Lower leg skin (tissue), 3 donors: ENCODE measurements around the gene CYP19A1.

Source experiments
- POLR2A ChIP-seq, 2 donors: fragments of 450-650 bp; IDR thresholded peaks; one replicate each; pipeline ENCODE4 v1.6.1; 2016 to 2017; ENCODE audit warnings: antibody characterized with exemption in 2 of 2, mild to moderate bottlenecking in 1 of 2, moderate library complexity in 1 of 2
- TF ChIP-seq, protein P1 (sequence below), 3 donors: fragments of 450-650 bp; IDR thresholded peaks; one replicate each; pipeline ENCODE4 v1.5.1; 2016; ENCODE audit warnings: antibody characterized with exemption in 3 of 3, mild to moderate bottlenecking in 3 of 3, moderate library complexity in 2 of 3

DNA sequence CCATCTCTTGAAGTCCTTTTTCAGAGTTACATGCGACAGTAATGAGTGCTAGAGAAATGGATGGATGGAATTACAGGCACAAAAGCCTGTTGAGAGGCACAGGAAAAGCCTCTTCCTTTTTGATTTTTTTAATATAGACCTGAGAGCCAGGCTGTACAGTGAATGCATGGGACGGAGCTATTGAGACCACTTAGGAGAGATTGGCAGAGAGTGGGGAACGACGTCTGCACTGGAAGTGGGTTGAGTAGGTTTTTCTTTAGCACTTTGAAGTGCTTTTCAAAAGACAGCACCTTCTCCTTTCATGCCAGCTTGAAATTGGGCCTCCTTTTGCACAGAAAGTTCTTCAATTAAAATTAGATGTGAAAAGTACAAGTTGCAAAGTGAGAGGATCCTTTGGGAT, 40.0 kb upstream of the CYP19A1 start:
- TF ChIP-seq, protein P1, sequence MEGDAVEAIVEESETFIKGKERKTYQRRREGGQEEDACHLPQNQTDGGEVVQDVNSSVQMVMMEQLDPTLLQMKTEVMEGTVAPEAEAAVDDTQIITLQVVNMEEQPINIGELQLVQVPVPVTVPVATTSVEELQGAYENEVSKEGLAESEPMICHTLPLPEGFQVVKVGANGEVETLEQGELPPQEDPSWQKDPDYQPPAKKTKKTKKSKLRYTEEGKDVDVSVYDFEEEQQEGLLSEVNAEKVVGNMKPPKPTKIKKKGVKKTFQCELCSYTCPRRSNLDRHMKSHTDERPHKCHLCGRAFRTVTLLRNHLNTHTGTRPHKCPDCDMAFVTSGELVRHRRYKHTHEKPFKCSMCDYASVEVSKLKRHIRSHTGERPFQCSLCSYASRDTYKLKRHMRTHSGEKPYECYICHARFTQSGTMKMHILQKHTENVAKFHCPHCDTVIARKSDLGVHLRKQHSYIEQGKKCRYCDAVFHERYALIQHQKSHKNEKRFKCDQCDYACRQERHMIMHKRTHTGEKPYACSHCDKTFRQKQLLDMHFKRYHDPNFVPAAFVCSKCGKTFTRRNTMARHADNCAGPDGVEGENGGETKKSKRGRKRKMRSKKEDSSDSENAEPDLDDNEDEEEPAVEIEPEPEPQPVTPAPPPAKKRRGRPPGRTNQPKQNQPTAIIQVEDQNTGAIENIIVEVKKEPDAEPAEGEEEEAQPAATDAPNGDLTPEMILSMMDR (IDR thresholded peaks at IDR 0.05) = no peak
- TF ChIP-seq POLR2A (IDR thresholded peaks at IDR 0.05) = no peak
